Measurements from ENCODE around the gene ANKRD53. TPM values are rescaled to one million over a fixed set of nuclear protein-coding genes. Genes with fewer than 3 reads are reported as not detected.
"Not testable (repeated sequence)": the region's sequence is repeated elsewhere in the genome, so short reads cannot be mapped to it uniquely, and the experiment has no call there.

ANKRD53 gene
- total RNA-seq, 2 experiments from 2014 or later, result 0.14 TPM; not detected in 1

- H3K36me3 Mint-ChIP-seq (ENCODE audit: low read depth); H3K27me3 Mint-ChIP-seq; H3K4me3 Mint-ChIP-seq; POLR2A ChIA-PET; ATAC-seq; H3K9me3 Mint-ChIP-seq (ENCODE audit: low read depth): not testable (repeated sequence)
- peak; percentile 87 for DNase-seq
- Mint-ChIP-seq H3K27ac (peak overlapping the region; percentile 69), H3K4me1 (peaks cover 13% of the 10 kb centered on the region)
- intact Hi-C loops (cut with DNase I, micrococcal nuclease), result loop anchor here in 1 of 2 experiments (1.0 to 5.0 kb wide), 5 partner anchors 45 to 487 kb away; partner anchors contain the start of genes MCEE, MPHOSPH10, NAGK and ZNF638
- CTCF ChIA-PET, result interaction anchor here (1.4 to 1.5 kb wide), 2 partner anchors 45 to 77 kb away, joined by 3 to 7 read pairs; partner anchors contain the start of gene NAGK
Measured at GRCh38 chr2:71023553-71024243, 45.3 kb downstream of the ANKRD53 start.

Other genes starting within 250 kb of the ANKRD53 start
- gene ADD2, start 210.4 kb upstream of the ANKRD53 start, total RNA-seq, result 10 to 100 TPM; 26.9 to 31.5 TPM
- not detected for gene FIGLA, start 188.0 kb upstream of the ANKRD53 start, total RNA-seq
- not detected for gene CLEC4F, start 158.0 kb upstream of the ANKRD53 start, total RNA-seq
- gene CD207, start 142.8 kb upstream of the ANKRD53 start, total RNA-seq, result not detected
- not detected for gene VAX2, start 78.1 kb upstream of the ANKRD53 start, total RNA-seq
- gene ATP6V1B1, start 42.7 kb upstream of the ANKRD53 start, total RNA-seq, result not detected
- gene TEX261, start 16.2 kb downstream of the ANKRD53 start, total RNA-seq, result 10 to 100 TPM; 39.1 to 48.5 TPM
- 10 to 100 TPM; 39.7 to 40.6 TPM for gene NAGK, start 90.0 kb downstream of the ANKRD53 start, total RNA-seq
- 10 to 100 TPM; 10.2 to 13.6 TPM for gene MCEE, start 151.6 kb downstream of the ANKRD53 start, total RNA-seq
- 10 to 100 TPM; 48.5 to 61.9 TPM for gene MPHOSPH10, start 152.0 kb downstream of the ANKRD53 start, total RNA-seq
- gene PAIP2B, start 248.5 kb downstream of the ANKRD53 start, total RNA-seq, result 1 to 10 TPM; 2.3 to 3.0 TPM

All from activated CD4-positive, alpha-beta T cell treated with anti-CD3 and anti-CD28 coated beads for 36 hours (primary cell).